ENCODE data around the gene GCC2. TPM values are rescaled to one million over a fixed set of nuclear protein-coding genes. Genes with fewer than 3 reads are reported as not detected.

GCC2 gene
- total RNA-seq, 1 experiment from 2014 or later: 18.0 TPM

- no peak for DNase-seq (ENCODE audit: low read depth)
- in situ Hi-C loops (cut with HindIII; ENCODE audit: low pct_unique_long_range_greater_than_20kb, low sequenced_read_pairs): no loop called here
These were observed 99.4 kb downstream of the GCC2 start for GRCh38 chr2:108548208-108549003.

- in situ Hi-C loops (cut with HindIII; ENCODE audit: low pct_unique_long_range_greater_than_20kb, low sequenced_read_pairs): loop anchor here (10.0 kb wide), 1 partner anchor 98 kb away; no protein-coding TSS in a partner anchor
- DNase-seq (ENCODE audit: low read depth): no peak
These were observed 103.6 kb downstream of the GCC2 start for GRCh38 chr2:108552566-108552965.

GRCh38 chr2:108553209-108553919 lies 104.4 kb downstream of the GCC2 start:
- in situ Hi-C loops (cut with HindIII; ENCODE audit: low pct_unique_long_range_greater_than_20kb, low sequenced_read_pairs): loop anchor here (10.0 kb wide), 1 partner anchor 99 kb away; no protein-coding TSS in a partner anchor
- DNase-seq (ENCODE audit: low read depth): no peak

GRCh38 chr2:108554528-108554927 lies 105.5 kb downstream of the GCC2 start:
- no peak for DNase-seq (ENCODE audit: low read depth)
- in situ Hi-C loops (cut with HindIII; ENCODE audit: low pct_unique_long_range_greater_than_20kb, low sequenced_read_pairs): loop anchor here (10.0 kb wide), 1 partner anchor 100 kb away; no protein-coding TSS in a partner anchor

- in situ Hi-C loops (cut with HindIII; ENCODE audit: low pct_unique_long_range_greater_than_20kb, low sequenced_read_pairs): loop anchor here (10.0 kb wide), 1 partner anchor 101 kb away; no protein-coding TSS in a partner anchor
- no peak for DNase-seq (ENCODE audit: low read depth)
These were observed 106.6 kb downstream of the GCC2 start for GRCh38 chr2:108555572-108555971.

GRCh38 chr2:108556581-108556980 lies 107.6 kb downstream of the GCC2 start:
- peak; percentile 54 for DNase-seq (ENCODE audit: low read depth)
- in situ Hi-C loops (cut with HindIII; ENCODE audit: low pct_unique_long_range_greater_than_20kb, low sequenced_read_pairs): loop anchor here (10.0 kb wide), 1 partner anchor 102 kb away; no protein-coding TSS in a partner anchor

Other genes starting within 250 kb of the GCC2 start
- gene SULT1C3, start 209.2 kb upstream of the GCC2 start, total RNA-seq (2014; rRNA removed; shearing (Covaris generic); ENCODE audit: low replicate concordance): not detected in 2 replicates
- gene SULT1C2, start 160.3 kb upstream of the GCC2 start, total RNA-seq (2014; rRNA removed; shearing (Covaris generic); ENCODE audit: low replicate concordance): 41.4 and 42.8 TPM in 2 replicates
- gene SULT1C4, start 71.3 kb upstream of the GCC2 start, total RNA-seq (2014; rRNA removed; shearing (Covaris generic); ENCODE audit: low replicate concordance): 5.1 and 7.5 TPM in 2 replicates
- gene LIMS1, start 85.3 kb downstream of the GCC2 start, total RNA-seq (2014; rRNA removed; shearing (Covaris generic); ENCODE audit: low replicate concordance): 156 and 173 TPM in 2 replicates

All from Caki2 (cell line).